AG04449 (cell line): ENCODE measurements around the gene MCU.

Experiments
- CTCF ChIA-PET: fragments of 350-600 bp; formaldehyde crosslinking; extraction: SDS; loops from one replicate; lab custom pipeline; 2021; ENCODE audit warnings: antibody characterized with exemption; lab: Yijun Ruan, JAX
- POLR2A ChIA-PET: fragments of 400-600, 350-600 bp; formaldehyde crosslinking; extraction: SDS; loops from one replicate; lab custom pipeline; 2020; ENCODE audit warnings: antibody characterized with exemption, inconsistent platforms; lab: Yijun Ruan, JAX
- DNase-seq: peaks from one replicate; pipeline ENCODE4 v3.0.0-alpha.2; 2010; ENCODE audit warnings: low read depth, low spot score
- H3K4me3 ChIP-seq: 2 replicates; pipeline ENCODE4 v1.5.1; 2011; ENCODE audit warnings: low read depth, mild to moderate bottlenecking, control low read depth, low read length
- CTCF ChIP-seq: IDR thresholded peaks from one replicate; pipeline ENCODE4 v1.5.1; 2011; ENCODE audit warnings: mild to moderate bottlenecking, moderate library complexity, low read length, control low read depth, inconsistent platforms; ENCODE audit not compliant: insufficient read depth; ENCODE audit errors: missing control alignments

MCU gene

GRCh38 chr10:72812753-72813430, 120.9 kb downstream of the MCU start:
- ChIA-PET CTCF (interaction anchor here (0.7 to 1.4 kb wide), 2 partner anchors 29 to 117 kb away, joined by 3 read pairs; no protein-coding TSS in a partner anchor), POLR2A (interaction anchor here (0.5 to 1.7 kb wide), 5 partner anchors 121 to 461 kb away, joined by 3 to 7 read pairs (median 3); partner anchors contain the start of genes MCU and MICU1)
- DNase-seq, result peak; percentile 63
- no peak overlapping the region for H3K4me3 ChIP-seq
- no peak for TF ChIP-seq CTCF

- TF ChIP-seq CTCF, result no peak
- H3K4me3 ChIP-seq, result no peak overlapping the region
- ChIA-PET CTCF (no interaction called here), POLR2A (no interaction called here)
- DNase-seq, result no peak
These were observed 122.3 kb downstream of the MCU start for GRCh38 chr10:72814099-72814790.

- CTCF ChIA-PET, result interaction anchor here (1.0 kb wide), 1 partner anchor 16 kb away, joined by 3 read pairs; no protein-coding TSS in a partner anchor
- TF ChIP-seq CTCF, result no peak
- POLR2A ChIA-PET, result interaction anchor here (0.6 kb wide), 1 partner anchor 21 kb away, joined by 3 read pairs; no protein-coding TSS in a partner anchor
- no peak for DNase-seq
- no peak overlapping the region for H3K4me3 ChIP-seq
These were observed 124.6 kb downstream of the MCU start for GRCh38 chr10:72816565-72816964.

- no peak for DNase-seq
- ChIA-PET CTCF (interaction anchor here (0.6 kb wide), 1 partner anchor 124 kb away, joined by 3 read pairs; no protein-coding TSS in a partner anchor), POLR2A (no interaction called here)
- H3K4me3 ChIP-seq, result no peak overlapping the region
- no peak for TF ChIP-seq CTCF
These were observed 126.1 kb downstream of the MCU start for GRCh38 chr10:72818076-72818475.

- ChIA-PET POLR2A (no interaction called here), CTCF (interaction anchor here (0.9 kb wide), 1 partner anchor 12 kb away, joined by 3 read pairs; no protein-coding TSS in a partner anchor)
- TF ChIP-seq CTCF, result no peak
- H3K4me3 ChIP-seq, result no peak overlapping the region
- DNase-seq, result no peak
These were observed 127.1 kb downstream of the MCU start for GRCh38 chr10:72819053-72819452.

GRCh38 chr10:72821606-72822005, 129.7 kb downstream of the MCU start:
- ChIA-PET CTCF (no interaction called here), POLR2A (no interaction called here)
- no peak for TF ChIP-seq CTCF
- no peak overlapping the region for H3K4me3 ChIP-seq
- peak; percentile 26 for DNase-seq
